HuH-7 (cell line): ENCODE data around the gene XYLT1.
"Not testable (repeated sequence)": the region's sequence is repeated elsewhere in the genome, so short reads cannot be mapped to it uniquely, and the experiment has no call there.

Experiments used
- DNase-seq: peaks from one replicate; pipeline ENCODE4 v3.0.0; 2011; ENCODE audit warnings: low spot score

XYLT1 gene, protein sequence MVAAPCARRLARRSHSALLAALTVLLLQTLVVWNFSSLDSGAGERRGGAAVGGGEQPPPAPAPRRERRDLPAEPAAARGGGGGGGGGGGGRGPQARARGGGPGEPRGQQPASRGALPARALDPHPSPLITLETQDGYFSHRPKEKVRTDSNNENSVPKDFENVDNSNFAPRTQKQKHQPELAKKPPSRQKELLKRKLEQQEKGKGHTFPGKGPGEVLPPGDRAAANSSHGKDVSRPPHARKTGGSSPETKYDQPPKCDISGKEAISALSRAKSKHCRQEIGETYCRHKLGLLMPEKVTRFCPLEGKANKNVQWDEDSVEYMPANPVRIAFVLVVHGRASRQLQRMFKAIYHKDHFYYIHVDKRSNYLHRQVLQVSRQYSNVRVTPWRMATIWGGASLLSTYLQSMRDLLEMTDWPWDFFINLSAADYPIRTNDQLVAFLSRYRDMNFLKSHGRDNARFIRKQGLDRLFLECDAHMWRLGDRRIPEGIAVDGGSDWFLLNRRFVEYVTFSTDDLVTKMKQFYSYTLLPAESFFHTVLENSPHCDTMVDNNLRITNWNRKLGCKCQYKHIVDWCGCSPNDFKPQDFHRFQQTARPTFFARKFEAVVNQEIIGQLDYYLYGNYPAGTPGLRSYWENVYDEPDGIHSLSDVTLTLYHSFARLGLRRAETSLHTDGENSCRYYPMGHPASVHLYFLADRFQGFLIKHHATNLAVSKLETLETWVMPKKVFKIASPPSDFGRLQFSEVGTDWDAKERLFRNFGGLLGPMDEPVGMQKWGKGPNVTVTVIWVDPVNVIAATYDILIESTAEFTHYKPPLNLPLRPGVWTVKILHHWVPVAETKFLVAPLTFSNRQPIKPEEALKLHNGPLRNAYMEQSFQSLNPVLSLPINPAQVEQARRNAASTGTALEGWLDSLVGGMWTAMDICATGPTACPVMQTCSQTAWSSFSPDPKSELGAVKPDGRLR

DNA sequence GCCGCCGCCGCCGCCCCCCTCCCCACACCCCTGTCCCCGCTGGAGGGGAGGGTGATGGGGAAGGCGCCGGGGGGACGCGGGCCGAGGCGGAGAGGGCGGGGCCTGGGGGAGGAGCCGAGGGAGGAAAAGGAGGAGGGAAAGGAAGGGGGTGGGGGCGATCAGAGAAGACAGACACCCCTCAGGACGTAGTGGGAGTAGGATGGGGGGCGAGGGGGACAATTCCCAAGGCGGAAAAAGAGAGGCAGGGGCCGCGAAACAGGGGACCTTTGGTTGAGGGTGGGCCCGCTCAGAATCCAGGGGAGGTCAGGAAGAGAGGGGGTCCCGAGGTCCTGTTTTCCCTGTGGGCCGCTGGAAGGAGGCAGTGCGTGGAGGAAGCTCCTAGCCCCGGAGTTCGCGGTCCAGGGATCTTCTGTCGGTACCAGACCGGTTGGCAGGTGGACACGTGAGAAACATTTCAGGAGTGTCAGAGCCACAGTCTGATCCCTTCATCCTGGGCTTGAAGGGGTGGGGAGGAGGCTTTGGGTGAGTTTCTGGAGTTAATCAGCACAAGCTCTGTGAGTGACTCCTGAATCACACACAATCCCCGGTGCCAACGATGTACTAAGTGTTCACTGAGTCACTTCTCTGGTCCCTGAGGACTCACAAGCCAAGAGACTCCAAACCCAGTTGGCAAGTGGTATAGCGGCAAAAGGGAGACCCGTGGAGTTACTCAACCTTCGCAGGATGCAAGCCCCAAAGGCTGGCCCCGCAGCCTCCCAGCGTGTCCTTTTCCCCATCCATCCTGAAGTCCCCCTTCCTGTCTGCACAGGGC, at the start of gene XYLT1:
Gene XYLT1, minus strand, starts transcription at position 53 of the 811 bp plus-strand sequence. CDS start 164 bp downstream, outside the sequence.
- DNase-seq: no peak

GRCh38 chr16:17520111-17520510, 49.4 kb upstream of the XYLT1 start:
- DNase-seq: no peak

DNA sequence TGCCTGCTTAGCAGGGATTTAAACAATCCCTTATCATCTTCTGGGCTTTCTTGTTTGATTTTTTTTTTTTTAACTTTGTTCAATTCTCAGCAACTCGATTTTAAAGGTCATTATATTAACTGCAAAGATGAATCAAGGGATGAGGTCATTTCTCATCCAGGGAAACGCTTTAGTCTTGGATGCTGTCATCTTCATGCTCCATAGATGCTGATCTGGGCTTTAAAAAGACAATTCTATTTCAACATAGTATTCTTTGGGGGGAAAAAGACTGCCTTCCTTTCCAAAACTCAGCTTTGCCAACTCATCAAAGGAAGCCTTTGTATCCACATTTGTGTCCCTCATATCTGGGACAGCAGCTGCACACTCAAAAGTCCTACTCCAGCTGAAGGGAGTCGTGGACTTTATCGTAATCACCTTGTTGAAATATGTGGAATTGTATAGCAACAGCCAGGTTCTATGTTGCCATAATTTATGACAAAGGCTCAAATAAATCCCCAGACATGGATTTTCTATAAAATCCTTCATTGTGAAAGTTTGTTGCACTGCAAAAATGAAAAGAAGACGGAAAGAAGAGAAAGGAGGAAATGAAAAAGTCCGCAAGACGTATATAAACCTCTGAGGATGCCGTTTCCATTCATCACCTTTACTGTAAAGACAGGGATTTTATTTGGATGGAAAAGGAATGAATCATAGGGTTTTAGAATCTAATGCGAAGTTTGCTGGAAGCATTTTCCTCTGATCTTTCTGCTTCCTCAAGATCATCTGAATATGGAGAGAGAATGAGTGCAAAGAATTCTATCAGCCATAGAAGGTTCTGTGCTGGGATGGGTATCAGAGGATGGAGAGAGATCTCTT, 48.6 kb upstream of the XYLT1 start:
- no peak for DNase-seq

GRCh38 chr16:17518441-17518840, 47.7 kb upstream of the XYLT1 start:
- no peak for DNase-seq

- no peak for DNase-seq
Observed at GRCh38 chr16:17515421-17516210, 44.9 kb upstream of the XYLT1 start.

DNA sequence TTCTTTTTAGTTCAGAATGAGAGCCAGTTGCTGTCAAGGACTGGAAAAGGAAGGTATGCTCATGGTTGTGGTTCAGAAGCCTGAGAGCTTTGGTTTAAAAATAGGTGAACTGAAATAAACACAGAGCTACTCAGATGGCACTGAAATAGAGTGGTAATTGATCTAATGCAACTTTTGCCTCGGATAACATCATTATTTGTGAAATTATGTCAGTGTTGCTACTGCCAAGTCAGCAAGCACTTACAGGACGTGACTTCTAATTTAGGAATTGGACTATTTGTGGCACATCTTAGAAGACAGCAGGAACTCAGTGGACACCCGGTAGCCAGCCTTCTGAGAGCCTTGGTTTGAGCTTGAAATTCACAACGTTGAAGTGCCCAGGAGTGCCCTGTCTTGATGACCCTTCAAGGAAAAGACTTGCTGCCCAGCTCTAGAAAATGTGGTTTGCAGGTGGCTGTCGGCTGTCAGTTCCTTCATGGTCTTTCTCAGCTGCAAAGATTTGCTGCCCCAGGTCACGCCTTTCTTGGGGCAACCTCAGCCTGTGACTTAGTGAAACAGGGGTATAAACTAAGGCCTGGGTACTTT, 42.0 kb upstream of the XYLT1 start:
- no peak for DNase-seq

- DNase-seq: no peak
Observed at GRCh38 chr16:17511340-17511739, 40.6 kb upstream of the XYLT1 start.

- no peak for DNase-seq
Observed at GRCh38 chr16:17510567-17510966, 39.8 kb upstream of the XYLT1 start.

DNA sequence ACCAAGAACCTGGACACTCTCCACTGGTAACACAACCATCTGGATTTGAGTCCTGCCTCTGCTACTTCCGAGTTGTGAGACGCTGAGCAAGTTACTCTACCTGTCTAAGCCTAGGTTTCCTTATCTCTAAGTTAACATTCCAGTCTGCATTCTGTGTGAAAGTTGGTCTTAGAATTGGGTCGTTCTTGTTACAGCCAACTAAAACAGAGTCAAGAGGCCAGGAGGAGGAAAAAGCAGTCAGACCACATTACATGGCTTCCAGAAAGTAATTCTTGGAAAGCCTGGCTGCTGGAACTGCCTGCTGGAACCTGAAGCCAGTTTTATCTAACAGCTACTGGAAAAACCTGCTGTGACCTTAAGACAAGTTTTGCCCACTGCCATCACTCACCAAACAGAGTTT, 38.4 kb upstream of the XYLT1 start:
- DNase-seq: no peak

DNA sequence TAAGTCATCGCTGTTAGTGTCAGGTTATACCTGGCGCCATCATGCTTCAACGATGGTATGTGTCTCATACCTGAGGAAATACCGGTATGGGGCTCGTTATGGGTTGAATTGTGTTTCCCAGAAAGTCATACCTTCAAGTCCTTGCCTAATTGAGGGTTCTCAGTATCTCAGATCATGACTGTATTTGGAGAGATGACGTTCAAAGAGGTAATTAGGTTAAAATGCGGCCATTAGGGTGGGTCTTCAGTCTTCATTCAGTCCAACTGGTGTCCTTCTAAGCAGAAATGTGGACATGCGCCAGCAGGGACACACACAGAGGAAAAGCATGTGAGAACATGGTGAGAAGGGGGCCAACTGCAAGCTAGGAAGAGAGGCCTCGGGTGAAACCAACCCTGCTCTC, 37.5 kb upstream of the XYLT1 start:
- no peak for DNase-seq

- DNase-seq: not testable (repeated sequence)
Observed at GRCh38 chr16:17507516-17507915, 36.8 kb upstream of the XYLT1 start.

- not testable (repeated sequence) for DNase-seq
Observed at GRCh38 chr16:17505828-17506227, 35.1 kb upstream of the XYLT1 start.

DNA sequence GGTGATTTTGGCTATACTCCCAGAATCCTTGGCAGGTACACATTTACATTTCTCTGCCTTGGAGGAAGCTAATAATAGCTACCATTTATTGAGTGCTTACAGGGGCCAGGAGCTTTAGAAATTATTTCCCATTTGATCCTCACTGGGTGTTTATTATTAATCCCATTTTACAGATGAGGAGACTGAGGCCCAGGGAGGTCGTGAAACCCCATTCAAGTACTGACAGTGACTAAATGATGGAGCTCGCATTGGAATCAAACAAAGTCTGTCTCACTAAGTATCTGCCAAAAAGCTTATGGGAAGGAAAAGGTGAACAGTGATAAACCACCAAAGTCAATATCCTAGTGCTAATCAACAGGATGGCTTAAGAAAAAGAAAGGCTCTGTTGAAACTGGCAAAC, 33.3 kb upstream of the XYLT1 start:
- DNase-seq: no peak

GRCh38 chr16:17503331-17503730, 32.6 kb upstream of the XYLT1 start:
- no peak for DNase-seq

DNA sequence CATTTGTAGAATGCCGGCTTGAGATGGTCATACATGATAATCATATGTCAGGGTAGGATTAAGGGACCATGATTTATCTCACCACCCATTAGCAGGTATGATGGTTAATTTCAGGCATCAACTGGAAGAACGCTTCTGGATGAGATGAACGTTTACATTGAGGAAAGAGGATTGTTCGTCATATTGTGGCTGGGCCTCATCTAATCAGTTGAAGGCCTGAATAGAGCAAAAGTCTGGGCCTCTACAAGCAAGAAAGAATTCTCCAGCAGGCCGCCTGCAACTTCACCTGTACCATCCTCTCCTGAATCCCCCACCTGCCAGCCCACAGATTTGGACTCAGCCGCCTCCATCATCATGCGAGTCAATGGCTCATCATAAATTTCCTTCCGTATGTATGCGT, 30.6 kb upstream of the XYLT1 start:
- no peak for DNase-seq

DNA sequence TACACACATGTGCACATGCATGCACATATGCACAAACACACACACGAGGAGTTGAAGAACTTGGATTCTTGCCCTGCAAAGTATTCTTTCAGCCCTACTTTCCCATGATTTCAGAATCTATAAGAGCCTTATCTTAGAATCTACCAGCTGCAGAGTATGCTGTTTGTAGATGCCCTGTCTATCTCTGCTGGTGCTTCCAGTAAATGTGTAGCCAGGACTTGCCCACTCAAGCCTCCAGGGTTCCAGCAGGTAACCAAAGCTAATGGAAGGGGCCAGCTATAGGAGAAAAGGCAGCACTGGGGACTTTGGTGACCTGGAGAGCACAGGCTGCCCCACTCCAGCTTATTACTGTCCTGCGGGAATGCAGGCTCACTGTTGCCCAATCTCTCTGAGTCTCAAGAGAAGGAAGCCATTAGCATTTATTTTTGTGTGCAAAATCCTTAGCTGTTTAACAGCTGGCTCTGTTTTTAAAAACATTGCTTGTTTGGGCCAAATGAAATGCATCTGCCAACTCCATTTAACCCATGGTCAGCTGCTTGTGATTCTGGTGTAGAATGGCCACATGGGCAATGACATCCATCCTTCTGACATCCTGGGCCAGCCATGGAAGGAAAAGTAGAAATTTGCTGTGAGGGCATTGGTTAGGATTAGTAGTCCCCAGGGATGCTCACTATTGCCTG, 28.6 kb upstream of the XYLT1 start:
- DNase-seq: no peak

DNA sequence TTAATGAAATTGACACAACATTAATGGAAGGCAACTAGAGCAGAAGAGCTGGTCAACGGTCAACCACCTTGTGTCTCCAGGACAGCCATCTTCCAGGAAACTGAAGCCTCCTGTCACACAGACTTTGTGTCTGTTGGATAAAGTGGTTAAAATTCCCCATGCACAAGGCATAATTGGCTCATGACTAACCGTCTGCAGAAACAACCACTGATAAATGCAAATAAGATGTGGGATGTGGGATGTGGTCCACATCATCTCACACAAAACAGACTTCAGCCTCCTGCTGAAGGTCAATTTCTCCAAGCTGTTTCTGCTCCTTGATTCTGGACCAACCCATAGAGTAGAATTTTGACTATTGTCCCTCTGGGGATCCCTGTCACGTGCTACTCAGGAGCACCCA, 26.9 kb upstream of the XYLT1 start:
- DNase-seq: no peak

GRCh38 chr16:17496891-17497290, 26.1 kb upstream of the XYLT1 start:
- DNase-seq: no peak

GRCh38 chr16:17493012-17493411, 22.3 kb upstream of the XYLT1 start:
- no peak for DNase-seq
